Lower leg skin (tissue), 4 donors: ENCODE results near the gene WDR64. TPM values are rescaled to one million over a fixed set of nuclear protein-coding genes. Genes with fewer than 3 reads are reported as not detected.
"Not testable (repeated sequence)": the region's sequence is repeated elsewhere in the genome, so short reads cannot be mapped to it uniquely, and the experiment has no call there.

ENCODE experiments used
- DNase-seq, 2 donors: peaks; one replicate each; pipeline ENCODE4 v3.0.0-alpha.2; 2019; ENCODE audit warnings: low spot score in 2 of 2
- H3K4me3 ChIP-seq: fragments of 200-600 bp; sonication (generic); 2 replicates; pipeline ENCODE4 v1.5.1; 2017; ENCODE audit warnings: mild to moderate bottlenecking, low read depth; ENCODE audit not compliant: poor library complexity, severe bottlenecking
- CTCF ChIP-seq, 3 donors: fragments of 450-650 bp; IDR thresholded peaks; one replicate each; pipeline ENCODE4 v1.5.1; 2016; ENCODE audit warnings: antibody characterized with exemption in 3 of 3, mild to moderate bottlenecking in 3 of 3, moderate library complexity in 2 of 3
- POLR2A ChIP-seq, 2 donors: fragments of 450-650 bp; IDR thresholded peaks; one replicate each; pipeline ENCODE4 v1.6.1; 2016 to 2017; ENCODE audit warnings: antibody characterized with exemption in 2 of 2, mild to moderate bottlenecking in 1 of 2, moderate library complexity in 1 of 2
- WGBS, 2 donors: methylation state at CpG; one replicate each; pipeline ENCODE4 v1.1.5; 2018; 5-methylcytosine and 5-hydroxymethylcytosine counted together
- intact Hi-C: fragments of 100-400 bp; cut with DNase I; formaldehyde crosslinking; loops from one replicate; pipeline ENCODE4 v1.15.0; 2023; ENCODE audit warnings: low total_unique reads
- total RNA-seq, 4 donors: library from RNA; depleted of rRNA; stranded (reverse); fragments of >200 nt; gene quantifications; one replicate each; pipeline ENCODE4 v1.1.0, GENCODE V29; 2016

WDR64 gene
- total RNA-seq, 4 donors from 2014 or later, result not detected

GRCh38 chr1:241648159-241648558 lies 3.9 kb upstream of the WDR64 start:
- no peak overlapping the region for H3K4me3 ChIP-seq
- no peak for TF ChIP-seq CTCF (IDR thresholded peaks at IDR 0.05)
- TF ChIP-seq POLR2A (IDR thresholded peaks at IDR 0.05), result no peak
- WGBS, 2 donors, result 86 to 88% methylated on average over 1 of the region's 1 CpG
- DNase-seq, result no peak
- intact Hi-C loops, result no loop called here

GRCh38 chr1:241654019-241654418 lies 1.9 kb downstream of the WDR64 start:
- no peak for DNase-seq
- H3K4me3 ChIP-seq, result no peak overlapping the region
- TF ChIP-seq POLR2A (IDR thresholded peaks at IDR 0.05) (no peak), CTCF (IDR thresholded peaks at IDR 0.05) (no peak)
- intact Hi-C loops, result no loop called here
- 50 to 59% methylated on average over 1 of the region's 1 CpG for WGBS, 2 donors

GRCh38 chr1:241654641-241655040 lies 2.6 kb downstream of the WDR64 start:
- intact Hi-C loops, result no loop called here
- WGBS, 2 donors, result 91 to 95% methylated on average over 1 of the region's 1 CpG
- DNase-seq, result no peak
- TF ChIP-seq POLR2A (IDR thresholded peaks at IDR 0.05) (no peak), CTCF (IDR thresholded peaks at IDR 0.05) (no peak)
- H3K4me3 ChIP-seq, result no peak overlapping the region

- TF ChIP-seq CTCF (IDR thresholded peaks at IDR 0.05), result no peak
- TF ChIP-seq POLR2A (IDR thresholded peaks at IDR 0.05), result no peak
- 88 to 94% methylated on average over 3 of the region's 3 CpGs for WGBS, 2 donors
- DNase-seq, result no peak
- H3K4me3 ChIP-seq, result no peak overlapping the region
- intact Hi-C loops, result no loop called here
Observed at GRCh38 chr1:241658081-241658793, 6.2 kb downstream of the WDR64 start.

- DNase-seq, H3K4me3 ChIP-seq, intact Hi-C loops: not testable (repeated sequence)
- WGBS, 2 donors, result 80 to 88% methylated on average over 2 of the region's 2 CpGs
Observed at GRCh38 chr1:241659016-241659415, 6.9 kb downstream of the WDR64 start.

GRCh38 chr1:241660424-241660972 lies 8.4 kb downstream of the WDR64 start:
- 73 to 76% methylated on average over 5 of the region's 5 CpGs for WGBS, 2 donors
- no peak for TF ChIP-seq CTCF (IDR thresholded peaks at IDR 0.05)
- TF ChIP-seq POLR2A (IDR thresholded peaks at IDR 0.05), result no peak
- H3K4me3 ChIP-seq, result no peak overlapping the region
- no peak for DNase-seq
- intact Hi-C loops, result no loop called here
